NCI-H2081 treated with DMSO at 0.1 percent for 48 hours (cell line): ENCODE data around the gene LRRC10.

Source experiments
- DNase-seq: peaks from one replicate; lab custom pipeline; 2025; lab: John Stamatoyannopoulos, UW

Gene LRRC10

GRCh38 chr12:69566603-69567002 is 44.1 kb downstream of the LRRC10 start:
- DNase-seq, result no peak

DNA sequence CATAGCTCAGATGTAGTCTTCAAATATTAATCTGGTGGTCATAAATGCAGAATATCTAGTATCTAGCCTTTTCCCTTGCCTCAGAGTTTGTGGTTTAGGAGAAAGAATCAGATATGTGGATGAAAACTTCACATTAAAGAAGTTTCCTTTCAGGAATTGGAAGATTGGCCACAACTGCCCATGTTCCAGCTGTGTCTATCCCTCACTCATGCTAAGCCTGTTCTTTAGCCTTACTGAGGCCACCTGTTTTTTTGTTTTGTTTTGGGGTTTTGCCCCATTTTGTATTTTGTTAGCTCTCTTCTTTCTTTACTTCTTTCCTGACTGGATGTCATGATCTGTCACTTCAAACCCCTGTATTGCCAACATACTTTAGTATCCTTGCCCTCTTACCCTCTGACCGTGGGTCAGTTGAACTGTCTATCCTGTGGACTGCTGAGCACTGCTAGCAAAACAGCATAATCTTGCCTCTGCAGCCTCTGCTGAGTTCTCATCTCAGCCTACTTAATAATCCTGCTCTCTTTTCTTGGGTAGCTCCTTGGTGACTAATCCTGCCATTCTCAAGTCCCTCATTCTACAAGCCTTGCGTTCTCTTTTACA is 47.4 kb downstream of the LRRC10 start:
- no peak for DNase-seq
